H9 (cell line): Measurements from ENCODE around the gene IL1R2. TPM values are rescaled to one million over a fixed set of nuclear protein-coding genes. Genes with fewer than 3 reads are reported as not detected.

Experiments used
- DNase-seq: peaks from one replicate; pipeline ENCODE4 v3.0.0-alpha.2; 2017
- H2AFZ ChIP-seq: one replicate; pipeline ENCODE4 v1.6.1; 2013; ENCODE audit warnings: mild to moderate bottlenecking, low read length, control low read depth, moderate library complexity
- H2AK5ac ChIP-seq: 2 replicates; pipeline ENCODE4 v1.6.1; 2013; ENCODE audit warnings: low read length, control low read depth, mixed read lengths; ENCODE audit not compliant: insufficient read length
- H2BK120ac ChIP-seq: one replicate; pipeline ENCODE4 v1.6.1; 2013; ENCODE audit warnings: low read depth, mild to moderate bottlenecking, low read length, control low read depth, inconsistent platforms; ENCODE audit not compliant: poor library complexity, severe bottlenecking
- H2BK12ac ChIP-seq: 2 replicates; pipeline ENCODE4 v1.6.1; 2013; ENCODE audit warnings: low read length, control low read depth, mixed read lengths, low read depth; ENCODE audit not compliant: insufficient read length
- H2BK15ac ChIP-seq: 2 replicates; pipeline ENCODE4 v1.6.1; 2013; ENCODE audit warnings: low read depth, low read length, control low read depth
- H2BK20ac ChIP-seq: one replicate; pipeline ENCODE4 v1.6.1; 2013; ENCODE audit warnings: low read depth, mild to moderate bottlenecking, low read length, control low read depth, inconsistent platforms; ENCODE audit not compliant: poor library complexity, severe bottlenecking
- H2BK5ac ChIP-seq: 2 replicates; pipeline ENCODE4 v1.6.1; 2013; ENCODE audit warnings: low read length, control low read depth, mixed read lengths; ENCODE audit not compliant: insufficient read length
- H3K14ac ChIP-seq: 2 replicates; pipeline ENCODE4 v1.6.1; 2013; ENCODE audit warnings: low read length, control low read depth; ENCODE audit not compliant: insufficient read depth
- H3K18ac ChIP-seq: 2 replicates; pipeline ENCODE4 v1.6.1; 2013; ENCODE audit warnings: low read depth, mild to moderate bottlenecking, mixed read lengths, low read length, control low read depth; ENCODE audit not compliant: insufficient read length
- H3K23ac ChIP-seq: 2 replicates; pipeline ENCODE4 v1.6.1; 2013; ENCODE audit warnings: low read length, control low read depth, mixed read lengths, low read depth; ENCODE audit not compliant: insufficient read length
- H3K23me2 ChIP-seq: 2 replicates; pipeline ENCODE4 v1.6.1; 2013; ENCODE audit warnings: low read depth, mild to moderate bottlenecking, mixed read lengths, low read length, control low read depth; ENCODE audit not compliant: insufficient read length, poor library complexity, severe bottlenecking
- H3K27ac ChIP-seq: 2 replicates; pipeline ENCODE4 v1.5.1; 2013; ENCODE audit warnings: low read length, control low read depth, mixed read lengths, low read depth; ENCODE audit not compliant: insufficient read length
- H3K27me3 ChIP-seq: 2 replicates; pipeline ENCODE4 v1.6.1; 2013; ENCODE audit warnings: low read length, control low read depth, inconsistent platforms; ENCODE audit not compliant: insufficient read depth
- H3K4ac ChIP-seq: 2 replicates; pipeline ENCODE4 v1.6.1; 2013; ENCODE audit warnings: low read depth, mild to moderate bottlenecking, control low read depth, inconsistent platforms, low read length, moderate library complexity
- H3K4me1 ChIP-seq: 2 replicates; pipeline ENCODE4 v1.6.1; 2013; ENCODE audit warnings: low read length, control low read depth, inconsistent platforms; ENCODE audit not compliant: insufficient read depth
- H3K4me2 ChIP-seq: 2 replicates; pipeline ENCODE4 v1.6.1; 2013; ENCODE audit warnings: low read length, control low read depth, mixed read lengths; ENCODE audit not compliant: insufficient read length, insufficient read depth
- H3K56ac ChIP-seq: 2 replicates; pipeline ENCODE4 v1.6.1; 2013; ENCODE audit warnings: low read depth, mild to moderate bottlenecking, mixed read lengths, low read length, control low read depth; ENCODE audit not compliant: insufficient read length
- H3K79me1 ChIP-seq: 2 replicates; pipeline ENCODE4 v1.6.1; 2013; ENCODE audit warnings: low read depth, mild to moderate bottlenecking, moderate library complexity, low read length, control low read depth, inconsistent platforms; ENCODE audit not compliant: insufficient read depth, poor library complexity, severe bottlenecking
- H3K79me2 ChIP-seq: 2 replicates; pipeline ENCODE4 v1.6.1; 2013; ENCODE audit warnings: low read length, control low read depth, inconsistent platforms; ENCODE audit not compliant: insufficient read depth
- H3K9ac ChIP-seq: 2 replicates; pipeline ENCODE4 v1.6.1; 2013; ENCODE audit warnings: low read length, control low read depth, mixed read lengths; ENCODE audit not compliant: insufficient read length; ENCODE audit errors: extremely low read depth
- H3K9me3 ChIP-seq: one replicate; pipeline ENCODE4 v1.6.1; 2013; ENCODE audit warnings: low read depth, low read length, inconsistent platforms; ENCODE audit not compliant: control insufficient read depth
- H3T11ph ChIP-seq: one replicate; pipeline ENCODE4 v1.6.1; 2013; ENCODE audit warnings: mild to moderate bottlenecking, low read length, control low read depth, inconsistent platforms
- H4K20me1 ChIP-seq: one replicate; pipeline ENCODE4 v1.6.1; 2013; ENCODE audit not compliant: control insufficient read depth, insufficient read length, insufficient read depth
- H4K5ac ChIP-seq: 2 replicates; pipeline ENCODE4 v1.6.1; 2013; ENCODE audit warnings: low read depth, mild to moderate bottlenecking, mixed read lengths, low read length, control low read depth; ENCODE audit not compliant: insufficient read length
- H4K8ac ChIP-seq: replicated peaks from 2 replicates; pipeline ENCODE4 v1.6.1; 2013; ENCODE audit warnings: low read length, control low read depth, mixed read lengths, low read depth; ENCODE audit not compliant: insufficient read length
- H4K91ac ChIP-seq: 2 replicates; pipeline ENCODE4 v1.6.1; 2013; ENCODE audit warnings: low read depth, mild to moderate bottlenecking, moderate library complexity, mixed read lengths, low read length, control low read depth; ENCODE audit not compliant: insufficient read length
- H3K27ac Mint-ChIP-seq, 3 experiments: 2 replicates in 2 of 3; 3 replicates in 1 of 3; pipeline ENCODE4 v1.8.0; 2020 to 2021; ENCODE audit warnings: mixed read lengths in 3 of 3, mild to moderate bottlenecking in 1 of 3, moderate library complexity in 1 of 3
- H3K27me3 Mint-ChIP-seq: 2 replicates; pipeline ENCODE4 v1.8.0; 2021; ENCODE audit warnings: low read depth, mild to moderate bottlenecking, moderate library complexity, mixed read lengths
- H3K36me3 Mint-ChIP-seq, 3 experiments: 2 replicates in 2 of 3; 3 replicates in 1 of 3; pipeline ENCODE4 v1.8.0; 2020 to 2021; ENCODE audit warnings: low read depth in 3 of 3, mixed read lengths in 3 of 3; ENCODE audit not compliant: insufficient read depth in 1 of 3
- H3K4me1 Mint-ChIP-seq, 2 experiments: 2 replicates each; pipeline ENCODE4 v1.8.0; 2020; ENCODE audit warnings: mixed read lengths in 2 of 2
- H3K4me3 Mint-ChIP-seq, 2 experiments: 2 replicates in 1 of 2; 3 replicates in 1 of 2; pipeline ENCODE4 v1.8.0; 2020 to 2021; ENCODE audit warnings: mild to moderate bottlenecking in 2 of 2, mixed read lengths in 2 of 2, moderate library complexity in 1 of 2
- H3K9me3 Mint-ChIP-seq, 2 experiments: 2 replicates in 1 of 2; 3 replicates in 1 of 2; pipeline ENCODE4 v1.8.0; 2020; ENCODE audit warnings: mild to moderate bottlenecking in 2 of 2, mixed read lengths in 2 of 2, moderate library complexity in 1 of 2
- CTCF ChIP-seq: fragments of 200-600 bp; sonication (generic); conservative IDR thresholded peaks from 3 replicates; pipeline ENCODE4 v1.8.0; 2021; ENCODE audit warnings: antibody characterized with exemption, mild to moderate bottlenecking
- WGBS: extraction: QIAGEN DNeasy Blood & Tissue Kit; methylation state at CpG from one replicate; pipeline ENCODE4 v1.1.7; 2013; ENCODE audit warnings: missing lambda C conversion rate, low lambda C conversion rate, mixed read lengths; ENCODE audit not compliant: insufficient read length; ENCODE audit errors: extremely low coverage; 5-methylcytosine and 5-hydroxymethylcytosine counted together
- total RNA-seq: library from RNA; stranded (reverse); gene quantifications from 2 replicates; pipeline ENCODE4 v1.2.1, GENCODE V29; 2021

IL1R2 gene
- total RNA-seq, 1 experiment from 2014 or later, result not detected

GRCh38 chr2:102058293-102058833 lies 66.6 kb downstream of the IL1R2 start:
- Mint-ChIP-seq H3K9me3 (no peaks in the 10 kb centered on the region), H3K27ac (no peak overlapping the region), H3K36me3 (no peaks in the 10 kb centered on the region), H3K27me3 (no peaks in the 10 kb centered on the region; the same call in 1 of the 2 replicates), H3K4me1 (peaks cover 6 to 8% of the 10 kb centered on the region in 2 experiments; a peak in 3 of 4 replicates), H3K4me3 (no peak overlapping the region)
- no peak overlapping the region for H3K4ac ChIP-seq
- no peak overlapping the region for H3K18ac ChIP-seq
- no peak overlapping the region for H3K14ac ChIP-seq
- no peak overlapping the region for H4K5ac ChIP-seq
- H3K79me1 ChIP-seq, result no peaks in the 10 kb centered on the region
- H3K27me3 ChIP-seq, result no peaks in the 10 kb centered on the region
- H2BK20ac ChIP-seq, result no peak overlapping the region
- H2BK15ac ChIP-seq, result no peak overlapping the region
- H2AFZ ChIP-seq, result no peak overlapping the region
- no peaks in the 10 kb centered on the region for H3K4me1 ChIP-seq
- no peaks in the 10 kb centered on the region for H3K9me3 ChIP-seq
- H2BK120ac ChIP-seq, result no peak overlapping the region
- no peak overlapping the region for H3K23ac ChIP-seq
- H3K79me2 ChIP-seq, result no peaks in the 10 kb centered on the region
- no peak for TF ChIP-seq CTCF
- no peak overlapping the region for H3K56ac ChIP-seq
- DNase-seq, result no peak
- H2AK5ac ChIP-seq, result no peak overlapping the region
- no CpG with 5 or more reads among the region's 8 CpGs for WGBS
- H4K20me1 ChIP-seq, result no peaks in the 10 kb centered on the region
- H4K91ac ChIP-seq, result no peak overlapping the region
- no peaks in the 10 kb centered on the region for H3K23me2 ChIP-seq
- H3T11ph ChIP-seq, result no peak overlapping the region
- H3K27ac ChIP-seq, result no peak overlapping the region
- no peak overlapping the region for H2BK12ac ChIP-seq
- no peak overlapping the region for H4K8ac ChIP-seq
- no peak overlapping the region for H3K9ac ChIP-seq
- H2BK5ac ChIP-seq, result no peak overlapping the region
- no peak overlapping the region for H3K4me2 ChIP-seq
